A673 (cell line): ENCODE measurements around the gene NEU4.

ENCODE experiments used
- EZH2 ChIP-seq: fragments of 200-600 bp; sonication (generic); IDR thresholded peaks from 2 replicates; pipeline ENCODE4 v1.6.1; 2017; ENCODE audit warnings: borderline replicate concordance, low read depth, mild to moderate bottlenecking, mixed read lengths, antibody characterized with exemption, low read length; ENCODE audit not compliant: poor library complexity, severe bottlenecking
- TF ChIP-seq, protein P1 (sequence below): fragments of 300-800, 200-600 bp; sonication (generic); conservative IDR thresholded peaks from 2 replicates; pipeline ENCODE4 v1.5.1; 2017; ENCODE audit warnings: low read depth, mild to moderate bottlenecking, antibody characterized with exemption, low read length, moderate library complexity, mixed read lengths

DNA sequence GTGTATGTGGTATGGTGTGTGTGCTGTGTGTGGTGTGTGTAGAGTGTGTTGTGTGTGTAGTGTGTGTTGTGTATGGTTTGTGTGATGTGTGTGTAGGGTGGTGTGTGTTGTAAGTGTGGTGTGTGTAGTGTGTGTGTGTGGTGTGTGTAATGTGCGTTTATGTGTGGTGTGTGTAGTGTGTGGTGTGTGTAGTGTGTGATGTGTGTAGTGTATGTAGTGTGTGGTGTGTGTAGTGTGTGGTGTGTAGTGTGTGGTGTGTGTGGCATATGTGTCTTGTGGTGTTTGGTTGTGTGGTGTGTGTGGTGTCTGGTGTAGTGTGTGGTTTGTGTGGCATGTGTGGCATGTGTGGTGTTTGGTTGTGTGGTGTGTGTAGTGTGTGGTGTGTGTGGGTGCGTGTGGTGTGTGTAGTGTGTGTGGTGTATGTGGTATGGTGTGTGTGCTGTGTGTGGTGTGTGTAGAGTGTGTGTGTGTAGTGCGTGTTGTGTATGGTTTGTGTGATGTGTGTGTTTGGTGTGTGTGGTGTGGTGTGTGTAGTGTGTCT lies 56.5 kb downstream of the NEU4 start:
- TF ChIP-seq, protein P1, sequence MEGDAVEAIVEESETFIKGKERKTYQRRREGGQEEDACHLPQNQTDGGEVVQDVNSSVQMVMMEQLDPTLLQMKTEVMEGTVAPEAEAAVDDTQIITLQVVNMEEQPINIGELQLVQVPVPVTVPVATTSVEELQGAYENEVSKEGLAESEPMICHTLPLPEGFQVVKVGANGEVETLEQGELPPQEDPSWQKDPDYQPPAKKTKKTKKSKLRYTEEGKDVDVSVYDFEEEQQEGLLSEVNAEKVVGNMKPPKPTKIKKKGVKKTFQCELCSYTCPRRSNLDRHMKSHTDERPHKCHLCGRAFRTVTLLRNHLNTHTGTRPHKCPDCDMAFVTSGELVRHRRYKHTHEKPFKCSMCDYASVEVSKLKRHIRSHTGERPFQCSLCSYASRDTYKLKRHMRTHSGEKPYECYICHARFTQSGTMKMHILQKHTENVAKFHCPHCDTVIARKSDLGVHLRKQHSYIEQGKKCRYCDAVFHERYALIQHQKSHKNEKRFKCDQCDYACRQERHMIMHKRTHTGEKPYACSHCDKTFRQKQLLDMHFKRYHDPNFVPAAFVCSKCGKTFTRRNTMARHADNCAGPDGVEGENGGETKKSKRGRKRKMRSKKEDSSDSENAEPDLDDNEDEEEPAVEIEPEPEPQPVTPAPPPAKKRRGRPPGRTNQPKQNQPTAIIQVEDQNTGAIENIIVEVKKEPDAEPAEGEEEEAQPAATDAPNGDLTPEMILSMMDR: no peak
- TF ChIP-seq EZH2: no peak
